ENCODE measurements around the gene MEIOB.

- TF ChIP-seq CTCF (conservative IDR thresholded peaks at IDR 0.05; ENCODE audit: low read depth, low read length), result no peak
- no peak for TF ChIP-seq EZH2 (IDR thresholded peaks at IDR 0.05; ENCODE audit: borderline replicate concordance, low read depth, low read length, poor library complexity, severe bottlenecking)
These were observed 76.9 kb downstream of the MEIOB start for GRCh38 chr16:1794908-1795666.
